ENCODE data around the gene KDM4C. TPM values are rescaled to one million over a fixed set of nuclear protein-coding genes. Genes with fewer than 3 reads are reported as not detected.

KDM4C gene
- total and polyA plus RNA-seq, 5 donors from 2014 or later: 27.9 to 99.0 (median 32.0) TPM

GRCh38 chr9:6896562-6896961 is 138.8 kb downstream of the KDM4C start:
- Histone ChIP-seq H3K9me3 (ENCODE audit: control insufficient read depth in 2 of 2, low read length in 2 of 2) (no peaks in the 10 kb centered on the region), H3K4me1 (ENCODE audit: control insufficient read depth, insufficient read depth, low read length, poor library complexity, severe bottlenecking) (peaks cover 19% of the 10 kb centered on the region), H3K36me3 (ENCODE audit: control insufficient read depth, insufficient read depth, low read length) (peaks cover 17% of the 10 kb centered on the region), H3K27ac (ENCODE audit: insufficient read depth, low read length, poor library complexity, severe bottlenecking) (no peak overlapping the region), H3K4me3 (ENCODE audit: low read depth, low read length) (no peak overlapping the region), H3K27me3 (ENCODE audit: control insufficient read depth, insufficient read depth, low read length) (no peaks in the 10 kb centered on the region)
- H3K27ac Mint-ChIP-seq: no peak overlapping the region
- H3K36me3 Mint-ChIP-seq: peaks cover 13% of the 10 kb centered on the region
- H3K9me3 Mint-ChIP-seq: no peaks in the 10 kb centered on the region
- peak in 1 of 3 donors; percentile 6 for DNase-seq
- H3K4me3 Mint-ChIP-seq: no peak overlapping the region
- no peaks in the 10 kb centered on the region for H3K27me3 Mint-ChIP-seq
- H3K4me1 Mint-ChIP-seq: peaks cover 25 to 53% (median 39%) of the 10 kb centered on the region in 4 donors
- ATAC-seq (ENCODE audit: low read depth in 2 of 2): no peak

- Mint-ChIP-seq H3K36me3 (peaks cover 17% of the 10 kb centered on the region), H3K27me3 (no peaks in the 10 kb centered on the region), H3K4me1 (peaks cover 25 to 57% (median 44%) of the 10 kb centered on the region in 4 donors), H3K9me3 (no peaks in the 10 kb centered on the region), H3K27ac (peak overlapping the region in 2 of 3 donors; percentile 0 to 58), H3K4me3 (no peak overlapping the region)
- H3K4me3 ChIP-seq (ENCODE audit: low read depth, low read length): no peak overlapping the region
- H3K4me1 ChIP-seq (ENCODE audit: control insufficient read depth, insufficient read depth, low read length, poor library complexity, severe bottlenecking): peaks cover 19% of the 10 kb centered on the region
- ATAC-seq (ENCODE audit: low read depth in 2 of 2) (no peak), DNase-seq (no peak)
- H3K9me3 ChIP-seq (ENCODE audit: control insufficient read depth in 2 of 2, low read length in 2 of 2): no peaks in the 10 kb centered on the region
- H3K27ac ChIP-seq (ENCODE audit: insufficient read depth, low read length, poor library complexity, severe bottlenecking): no peak overlapping the region
- peaks cover 17% of the 10 kb centered on the region for H3K36me3 ChIP-seq (ENCODE audit: control insufficient read depth, insufficient read depth, low read length)
- H3K27me3 ChIP-seq (ENCODE audit: control insufficient read depth, insufficient read depth, low read length): no peaks in the 10 kb centered on the region
Observed at GRCh38 chr9:6897207-6897822, 139.5 kb downstream of the KDM4C start.

- H3K4me3 ChIP-seq (ENCODE audit: low read depth, low read length): no peak overlapping the region
- Mint-ChIP-seq H3K36me3 (peaks cover 22% of the 10 kb centered on the region), H3K27ac (no peak overlapping the region), H3K4me1 (peaks cover 25 to 61% (median 45%) of the 10 kb centered on the region in 4 donors), H3K9me3 (no peaks in the 10 kb centered on the region), H3K4me3 (no peak overlapping the region), H3K27me3 (no peaks in the 10 kb centered on the region)
- peaks cover 20% of the 10 kb centered on the region for H3K36me3 ChIP-seq (ENCODE audit: control insufficient read depth, insufficient read depth, low read length)
- H3K9me3 ChIP-seq (ENCODE audit: control insufficient read depth in 2 of 2, low read length in 2 of 2): no peaks in the 10 kb centered on the region
- H3K27me3 ChIP-seq (ENCODE audit: control insufficient read depth, insufficient read depth, low read length): no peaks in the 10 kb centered on the region
- no peak overlapping the region for H3K27ac ChIP-seq (ENCODE audit: insufficient read depth, low read length, poor library complexity, severe bottlenecking)
- ATAC-seq (ENCODE audit: low read depth in 2 of 2) (no peak), DNase-seq (no peak)
- peaks cover 18% of the 10 kb centered on the region for H3K4me1 ChIP-seq (ENCODE audit: control insufficient read depth, insufficient read depth, low read length, poor library complexity, severe bottlenecking)
Observed at GRCh38 chr9:6897898-6898302, 140.1 kb downstream of the KDM4C start.

- DNase-seq: no peak
- no peak for ATAC-seq (ENCODE audit: low read depth in 2 of 2)
- Histone ChIP-seq H3K27me3 (ENCODE audit: control insufficient read depth, insufficient read depth, low read length) (no peaks in the 10 kb centered on the region), H3K9me3 (ENCODE audit: control insufficient read depth in 2 of 2, low read length in 2 of 2) (no peaks in the 10 kb centered on the region), H3K27ac (ENCODE audit: insufficient read depth, low read length, poor library complexity, severe bottlenecking) (no peak overlapping the region), H3K36me3 (ENCODE audit: control insufficient read depth, insufficient read depth, low read length) (peaks cover 17% of the 10 kb centered on the region), H3K4me1 (ENCODE audit: control insufficient read depth, insufficient read depth, low read length, poor library complexity, severe bottlenecking) (peaks cover 5% of the 10 kb centered on the region), H3K4me3 (ENCODE audit: low read depth, low read length) (no peak overlapping the region)
- H3K4me3 Mint-ChIP-seq: no peak overlapping the region
- no peaks in the 10 kb centered on the region for H3K9me3 Mint-ChIP-seq
- peaks cover 22% of the 10 kb centered on the region for H3K36me3 Mint-ChIP-seq
- no peaks in the 10 kb centered on the region for H3K27me3 Mint-ChIP-seq
- peaks cover 16 to 52% (median 33%) of the 10 kb centered on the region in 4 donors for H3K4me1 Mint-ChIP-seq
- no peak overlapping the region for H3K27ac Mint-ChIP-seq
Observed at GRCh38 chr9:6899274-6899673, 141.5 kb downstream of the KDM4C start.

- H3K27ac Mint-ChIP-seq: no peak overlapping the region
- no peaks in the 10 kb centered on the region for H3K9me3 ChIP-seq (ENCODE audit: control insufficient read depth in 2 of 2, low read length in 2 of 2)
- no peaks in the 10 kb centered on the region for H3K27me3 Mint-ChIP-seq
- H3K4me3 ChIP-seq (ENCODE audit: low read depth, low read length): no peak overlapping the region
- peaks cover 14% of the 10 kb centered on the region for H3K36me3 ChIP-seq (ENCODE audit: control insufficient read depth, insufficient read depth, low read length)
- peaks cover 21 to 49% (median 26%) of the 10 kb centered on the region in 4 donors for H3K4me1 Mint-ChIP-seq
- H3K9me3 Mint-ChIP-seq: no peaks in the 10 kb centered on the region
- H3K4me3 Mint-ChIP-seq: no peak overlapping the region
- H3K36me3 Mint-ChIP-seq: peaks cover 28% of the 10 kb centered on the region
- H3K4me1 ChIP-seq (ENCODE audit: control insufficient read depth, insufficient read depth, low read length, poor library complexity, severe bottlenecking): no peaks in the 10 kb centered on the region
- H3K27ac ChIP-seq (ENCODE audit: insufficient read depth, low read length, poor library complexity, severe bottlenecking): no peak overlapping the region
- DNase-seq (no peak), ATAC-seq (ENCODE audit: low read depth in 2 of 2) (no peak)
- no peaks in the 10 kb centered on the region for H3K27me3 ChIP-seq (ENCODE audit: control insufficient read depth, insufficient read depth, low read length)
Observed at GRCh38 chr9:6900440-6900883, 142.7 kb downstream of the KDM4C start.

- DNase-seq: peak in 1 of 3 donors; percentile 29
- H3K4me1 Mint-ChIP-seq: peaks cover 21 to 46% (median 26%) of the 10 kb centered on the region in 4 donors
- H3K4me3 Mint-ChIP-seq: no peak overlapping the region
- H3K4me1 ChIP-seq (ENCODE audit: control insufficient read depth, insufficient read depth, low read length, poor library complexity, severe bottlenecking): no peaks in the 10 kb centered on the region
- H3K27me3 ChIP-seq (ENCODE audit: control insufficient read depth, insufficient read depth, low read length): no peaks in the 10 kb centered on the region
- H3K4me3 ChIP-seq (ENCODE audit: low read depth, low read length): no peak overlapping the region
- no peaks in the 10 kb centered on the region for H3K27me3 Mint-ChIP-seq
- H3K27ac ChIP-seq (ENCODE audit: insufficient read depth, low read length, poor library complexity, severe bottlenecking): no peak overlapping the region
- H3K36me3 Mint-ChIP-seq: peaks cover 33% of the 10 kb centered on the region
- H3K36me3 ChIP-seq (ENCODE audit: control insufficient read depth, insufficient read depth, low read length): peaks cover 21% of the 10 kb centered on the region
- H3K9me3 ChIP-seq (ENCODE audit: control insufficient read depth in 2 of 2, low read length in 2 of 2): no peaks in the 10 kb centered on the region
- H3K27ac Mint-ChIP-seq: no peak overlapping the region
- no peak for ATAC-seq (ENCODE audit: low read depth in 2 of 2)
- no peaks in the 10 kb centered on the region for H3K9me3 Mint-ChIP-seq
Observed at GRCh38 chr9:6901180-6901579, 143.4 kb downstream of the KDM4C start.

- Mint-ChIP-seq H3K27ac (peak overlapping the region in 1 of 3 donors; percentile 8), H3K4me3 (no peak overlapping the region), H3K27me3 (no peaks in the 10 kb centered on the region), H3K36me3 (peaks cover 30% of the 10 kb centered on the region), H3K9me3 (no peaks in the 10 kb centered on the region), H3K4me1 (peaks cover 21 to 36% (median 23%) of the 10 kb centered on the region in 4 donors)
- Histone ChIP-seq H3K4me3 (ENCODE audit: low read depth, low read length) (no peak overlapping the region), H3K27me3 (ENCODE audit: control insufficient read depth, insufficient read depth, low read length) (no peaks in the 10 kb centered on the region), H3K9me3 (ENCODE audit: control insufficient read depth in 2 of 2, low read length in 2 of 2) (no peaks in the 10 kb centered on the region), H3K27ac (ENCODE audit: insufficient read depth, low read length, poor library complexity, severe bottlenecking) (no peak overlapping the region), H3K36me3 (ENCODE audit: control insufficient read depth, insufficient read depth, low read length) (peaks cover 21% of the 10 kb centered on the region), H3K4me1 (ENCODE audit: control insufficient read depth, insufficient read depth, low read length, poor library complexity, severe bottlenecking) (no peaks in the 10 kb centered on the region)
- no peak for DNase-seq
- ATAC-seq (ENCODE audit: low read depth in 2 of 2): no peak
Observed at GRCh38 chr9:6902423-6902822, 144.7 kb downstream of the KDM4C start.

GRCh38 chr9:6904371-6904770 is 146.6 kb downstream of the KDM4C start:
- peaks cover 19% of the 10 kb centered on the region for H3K36me3 ChIP-seq (ENCODE audit: control insufficient read depth, insufficient read depth, low read length)
- H3K27ac Mint-ChIP-seq: peak overlapping the region in 1 of 3 donors; percentile 39
- ATAC-seq (ENCODE audit: low read depth in 2 of 2): no peak

More at GRCh38 chr9:6904371-6904770, 146.6 kb downstream of the KDM4C start:
- Mint-ChIP-seq H3K4me1 (peaks cover 20 to 30% (median 26%) of the 10 kb centered on the region in 4 donors), H3K4me3 (no peak overlapping the region), H3K9me3 (no peaks in the 10 kb centered on the region), H3K27me3 (no peaks in the 10 kb centered on the region), H3K36me3 (peaks cover 29% of the 10 kb centered on the region)
- Histone ChIP-seq H3K4me1 (ENCODE audit: control insufficient read depth, insufficient read depth, low read length, poor library complexity, severe bottlenecking) (no peaks in the 10 kb centered on the region), H3K4me3 (ENCODE audit: low read depth, low read length) (no peak overlapping the region), H3K27ac (ENCODE audit: insufficient read depth, low read length, poor library complexity, severe bottlenecking) (no peak overlapping the region), H3K27me3 (ENCODE audit: control insufficient read depth, insufficient read depth, low read length) (no peaks in the 10 kb centered on the region), H3K9me3 (ENCODE audit: control insufficient read depth in 2 of 2, low read length in 2 of 2) (no peaks in the 10 kb centered on the region)
- DNase-seq: no peak

Data from CD4-positive, CD25-positive, alpha-beta regulatory T cell (primary cell).